D721Med (cell line): ENCODE data around the gene LSM4.

Experiments used
- DNase-seq: peaks from one replicate; pipeline ENCODE4 v3.0.0; 2011; ENCODE audit warnings: low spot score; ENCODE audit not compliant: insufficient read length
- FAIRE-seq: peaks from 2 replicates; lab custom pipeline; 2011; peaks lifted over from hg19 to GRCh38; lab: Jason Lieb, UNC
- CTCF ChIP-seq: IDR thresholded peaks from 2 replicates; pipeline ENCODE4 v1.5.1; 2012; ENCODE audit warnings: mild to moderate bottlenecking, control low read depth; ENCODE audit not compliant: insufficient read depth; ENCODE audit errors: missing control alignments

LSM4 gene

GRCh38 chr19:18292462-18292809, 30.4 kb downstream of the LSM4 start:
- DNase-seq (no peak), FAIRE-seq (no peak)
- no peak for TF ChIP-seq CTCF

DNA sequence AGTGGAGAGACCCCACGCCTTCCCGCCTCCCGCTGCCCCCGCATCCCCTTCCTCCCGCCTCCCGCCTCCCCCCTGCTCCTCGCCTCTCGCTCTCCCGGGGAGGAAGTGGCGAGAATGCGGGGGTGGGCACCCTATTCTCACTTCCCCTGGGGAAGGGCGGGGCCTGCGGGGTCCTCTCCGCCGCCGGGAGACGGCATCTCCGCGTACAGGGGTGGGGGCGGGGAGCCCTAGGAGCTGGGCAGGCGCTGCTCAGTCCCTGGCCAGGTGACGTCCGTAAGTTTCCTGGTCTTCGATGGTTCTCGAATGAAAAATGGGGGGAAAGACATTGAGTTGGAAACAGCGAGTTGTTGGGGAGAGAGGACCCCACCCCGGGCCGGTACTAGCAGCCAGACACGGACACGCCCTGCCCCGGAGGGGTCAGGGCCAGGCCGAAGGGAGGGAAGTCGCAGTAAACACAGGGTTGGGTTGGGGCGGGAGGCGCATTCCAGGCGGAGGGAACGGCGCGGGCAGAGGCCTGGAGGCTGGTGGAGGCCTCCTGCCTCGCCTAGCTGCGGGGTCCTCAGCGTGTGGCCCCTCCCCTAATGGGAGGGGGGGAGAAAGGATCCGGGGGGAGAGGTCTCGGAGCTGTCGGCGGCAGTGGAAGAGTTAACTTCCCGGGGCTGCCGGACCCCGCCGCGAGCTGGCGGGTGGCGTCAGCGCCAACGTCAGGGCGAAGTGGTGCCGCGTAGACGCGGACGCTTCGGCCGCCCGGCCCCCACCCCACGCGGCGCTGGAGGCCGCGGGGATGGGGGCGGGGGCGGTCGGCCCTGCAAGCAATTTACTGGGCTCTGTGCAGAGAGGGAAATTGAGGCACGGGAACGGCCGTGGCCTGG, 31.1 kb downstream of the LSM4 start:
- FAIRE-seq (no peak), DNase-seq (peak; percentile 80)
- TF ChIP-seq CTCF: no peak

DNA sequence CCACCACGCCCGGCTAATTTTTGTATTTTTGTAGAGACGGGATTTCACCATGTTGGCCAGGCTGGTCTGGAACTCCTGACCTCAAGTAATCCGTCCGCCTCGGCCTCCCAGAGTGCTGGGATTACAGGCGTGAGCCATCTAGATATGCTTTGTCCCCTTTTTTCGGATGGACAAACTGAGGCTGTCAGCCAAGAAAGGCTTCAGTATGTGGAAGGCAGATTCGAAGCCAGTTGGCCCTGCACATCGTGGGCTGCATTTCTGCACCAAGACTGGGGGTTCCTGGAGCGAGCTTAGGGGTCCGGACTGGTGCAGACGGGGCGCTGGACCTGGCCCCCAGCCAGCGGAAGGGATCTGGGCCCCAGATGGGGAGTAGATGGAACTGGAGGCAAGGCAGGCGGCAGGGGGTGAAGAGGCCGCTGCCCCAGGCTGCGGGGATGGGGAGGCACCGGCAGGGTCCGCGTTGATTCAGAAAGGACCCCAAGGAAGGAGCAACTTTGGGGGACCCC, 31.8 kb downstream of the LSM4 start:
- FAIRE-seq (no peak), DNase-seq (no peak)
- TF ChIP-seq CTCF: no peak

DNA sequence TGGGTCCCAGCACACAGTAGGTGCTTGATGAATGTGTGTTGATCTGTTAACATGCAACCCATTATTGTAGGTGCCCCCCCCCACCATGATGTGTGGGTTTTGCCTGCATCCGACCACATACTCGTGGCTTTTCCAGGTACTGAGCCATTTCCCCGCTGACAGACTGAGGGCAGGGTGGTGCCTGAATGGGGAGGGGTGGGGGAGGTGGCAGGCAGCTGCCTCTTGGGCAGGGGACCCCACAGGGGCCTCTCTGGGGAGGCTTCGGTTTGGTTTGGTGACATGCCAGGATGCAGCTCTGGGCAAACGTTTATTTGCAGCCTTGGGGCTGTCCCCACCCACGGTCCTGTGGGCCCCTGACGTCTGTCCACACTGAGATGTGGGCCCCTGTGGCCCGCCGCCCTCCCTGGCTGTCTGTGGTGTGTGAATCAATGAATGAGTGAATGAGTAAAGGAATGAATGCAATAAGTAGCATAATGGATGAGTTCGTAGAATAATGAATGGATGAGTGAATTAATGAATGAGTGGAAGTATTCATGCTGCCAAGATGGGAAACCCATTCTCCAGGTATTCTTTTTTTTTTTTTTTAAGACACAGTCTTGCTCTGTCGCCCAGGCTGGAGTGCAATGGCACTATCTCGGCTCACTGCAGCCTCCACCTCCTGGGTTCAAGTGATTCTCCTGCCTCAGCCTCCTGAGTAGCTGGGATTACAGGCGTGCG, 32.4 kb downstream of the LSM4 start:
- no peak for DNase-seq
- no peak for TF ChIP-seq CTCF
- FAIRE-seq: no peak

DNA sequence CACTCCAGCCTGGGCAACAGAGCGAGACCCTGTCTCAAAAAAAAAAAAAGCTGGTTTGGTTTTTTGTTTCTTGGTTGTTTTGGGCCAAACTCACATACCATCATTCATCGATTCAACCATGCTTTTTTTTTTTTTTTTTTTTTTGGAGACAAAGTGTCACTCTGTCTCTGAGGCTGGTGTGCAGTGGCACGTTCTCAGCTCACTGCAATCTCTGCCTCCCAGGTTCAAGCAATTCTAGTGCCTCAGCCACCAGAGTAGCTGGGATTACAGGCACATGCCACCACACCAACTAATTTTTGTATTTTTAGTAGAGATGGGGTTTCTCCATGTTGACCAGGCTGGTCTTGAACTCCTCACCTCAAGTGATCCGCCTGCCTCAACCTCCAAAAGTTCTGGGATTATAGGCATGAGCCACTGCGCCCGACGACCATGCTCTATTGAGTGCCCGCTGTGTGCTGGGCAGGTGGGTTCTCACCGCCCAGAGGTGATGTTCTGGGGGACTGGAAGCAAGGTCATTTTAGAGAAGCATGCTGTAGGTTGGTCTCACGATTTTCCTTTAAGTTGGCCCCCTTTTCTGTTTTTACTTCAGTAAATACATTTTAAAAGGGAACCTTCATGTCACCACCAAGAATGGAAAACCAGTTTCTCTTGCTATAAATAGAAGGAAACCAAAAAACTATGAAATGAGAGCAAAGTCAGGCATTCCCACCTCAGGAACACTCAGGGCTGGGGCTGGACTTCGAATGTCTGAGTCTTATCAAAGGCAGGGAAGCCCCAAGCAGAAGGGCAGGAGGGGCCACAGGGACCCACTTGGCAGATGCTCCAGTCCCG, 33.2 kb downstream of the LSM4 start:
- FAIRE-seq (no peak), DNase-seq (no peak)
- TF ChIP-seq CTCF: no peak

DNA sequence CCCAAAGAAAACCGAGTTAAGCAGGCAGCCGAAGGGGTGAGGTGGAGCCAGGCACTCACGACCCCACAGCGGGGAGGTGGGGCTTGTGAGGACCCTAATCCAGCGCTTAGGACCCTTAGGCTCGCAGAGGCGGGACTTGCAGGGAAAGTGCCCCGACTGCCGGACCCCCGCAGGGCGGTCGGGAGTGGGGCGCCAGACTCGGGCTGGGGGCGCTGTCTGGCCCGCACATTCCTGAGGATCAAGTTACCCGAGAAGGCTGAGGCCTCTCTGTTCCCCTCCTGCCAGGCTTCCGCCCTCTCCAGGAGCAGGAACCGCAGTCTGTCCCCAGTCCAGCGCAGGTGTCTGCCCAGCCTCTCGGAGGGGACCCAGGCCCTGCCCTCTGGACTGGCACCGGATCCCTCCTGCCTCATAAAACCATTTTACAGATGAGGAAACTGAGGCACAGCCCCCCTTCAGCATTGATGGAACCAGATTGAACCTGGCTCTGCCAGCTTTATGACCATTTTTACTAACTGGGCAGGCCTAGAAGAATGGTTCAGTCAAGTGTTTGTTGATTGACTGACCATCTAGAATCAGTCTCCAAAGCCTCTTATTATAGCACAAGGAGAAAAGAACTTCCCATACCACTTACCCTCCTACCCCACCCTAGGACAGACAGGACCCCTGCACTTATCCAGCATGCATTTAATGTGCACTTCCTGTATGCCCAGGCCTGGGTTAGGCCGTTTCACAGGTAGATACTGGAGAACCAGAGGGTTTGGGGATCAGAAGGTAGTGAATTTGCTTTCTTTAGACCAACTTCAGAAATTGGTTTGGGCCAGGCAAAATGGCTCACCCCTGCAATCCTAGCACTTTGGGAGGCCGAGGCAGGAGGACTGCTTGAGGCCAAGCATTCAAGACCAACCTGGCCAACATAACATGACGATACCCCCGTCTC, 34.8 kb downstream of the LSM4 start:
- TF ChIP-seq CTCF: no peak
- no peak for FAIRE-seq
- no peak for DNase-seq
